CD4-positive, CD25-positive, alpha-beta regulatory T cell (primary cell): ENCODE measurements around the gene PMPCB. TPM values are rescaled to one million over a fixed set of nuclear protein-coding genes. Genes with fewer than 3 reads are reported as not detected.
A peak's percentile ranks its signal among the peaks of the same experiment; 100 is the strongest.

Experiments
- ATAC-seq, 2 donors: fragments of 150-1000 bp; cut with Tn5 transposase; one replicate each; pipeline ENCODE4 v1.10.0; 2021; ENCODE audit warnings: low read depth in 2 of 2, moderate number of reproducible peaks in 2 of 2, moderate library complexity in 1 of 2
- DNase-seq, 3 donors: peaks; one replicate each; pipeline versions ENCODE4 v3.0.0 to v3.0.0-alpha.2; 2012 to 2022; ENCODE audit warnings: mixed read lengths in 1 of 3
- H3K27ac ChIP-seq: one replicate; pipeline ENCODE4 v1.7.0; 2013; ENCODE audit warnings: mild to moderate bottlenecking, low read length; ENCODE audit not compliant: insufficient read depth, poor library complexity, severe bottlenecking
- H3K27me3 ChIP-seq: one replicate; pipeline ENCODE4 v1.7.0; 2013; ENCODE audit warnings: low read length; ENCODE audit not compliant: control insufficient read depth, insufficient read depth
- H3K36me3 ChIP-seq: one replicate; pipeline ENCODE4 v1.7.0; 2013; ENCODE audit warnings: mild to moderate bottlenecking, low read length, moderate library complexity; ENCODE audit not compliant: control insufficient read depth, insufficient read depth
- H3K4me1 ChIP-seq: 2 replicates; pipeline ENCODE4 v1.7.0; 2013; ENCODE audit warnings: mild to moderate bottlenecking, low read length; ENCODE audit not compliant: insufficient read depth, control insufficient read depth, poor library complexity, severe bottlenecking
- H3K4me3 ChIP-seq: one replicate; pipeline ENCODE4 v1.7.0; 2013; ENCODE audit warnings: low read depth, mild to moderate bottlenecking, low read length, moderate library complexity
- H3K9me3 ChIP-seq, 2 experiments: 1 replicate in 1 of 2; 2 replicates in 1 of 2; pipeline ENCODE4 v1.7.0; 2013; ENCODE audit warnings: low read length in 2 of 2, mild to moderate bottlenecking in 1 of 2, moderate library complexity in 1 of 2; ENCODE audit not compliant: control insufficient read depth in 2 of 2
- H3K27ac Mint-ChIP-seq, 3 donors: one replicate each; pipeline ENCODE4 v1.8.0; 2020 to 2022; ENCODE audit warnings: mild to moderate bottlenecking in 3 of 3, mixed read lengths in 3 of 3, moderate library complexity in 2 of 3
- H3K27me3 Mint-ChIP-seq: one replicate; pipeline ENCODE4 v1.8.0; 2022; ENCODE audit warnings: mild to moderate bottlenecking, mixed read lengths
- H3K36me3 Mint-ChIP-seq: one replicate; pipeline ENCODE4 v1.8.0; 2020; ENCODE audit warnings: mixed read lengths
- H3K4me1 Mint-ChIP-seq, 4 donors: one replicate each; pipeline ENCODE4 v1.8.0; 2020 to 2022; ENCODE audit warnings: mixed read lengths in 4 of 4, mild to moderate bottlenecking in 1 of 4
- H3K4me3 Mint-ChIP-seq, 4 donors: one replicate each; pipeline ENCODE4 v1.8.0; 2020 to 2022; ENCODE audit warnings: mild to moderate bottlenecking in 4 of 4, mixed read lengths in 4 of 4, moderate library complexity in 3 of 4
- H3K9me3 Mint-ChIP-seq, 7 donors: one replicate each; pipeline ENCODE4 v1.8.0; 2020 to 2022; ENCODE audit warnings: mixed read lengths in 7 of 7, mild to moderate bottlenecking in 3 of 7, moderate library complexity in 2 of 7
- polyA plus RNA-seq, 4 donors: library from polyadenylated mRNA; unstranded; fragments of 300-500 nt; fragmentation: Illumina TruSeq; gene quantifications; one replicate each; pipeline ENCODE4 v1.2.3, GENCODE V29; 2021
- total RNA-seq: library from RNA; stranded (reverse); gene quantifications from one replicate; pipeline ENCODE4 v1.2.3, GENCODE V29; 2022

The PMPCB gene
- total and polyA plus RNA-seq, 5 donors from 2014 or later = 85.5 to 89.7 (median 87.4) TPM

DNA sequence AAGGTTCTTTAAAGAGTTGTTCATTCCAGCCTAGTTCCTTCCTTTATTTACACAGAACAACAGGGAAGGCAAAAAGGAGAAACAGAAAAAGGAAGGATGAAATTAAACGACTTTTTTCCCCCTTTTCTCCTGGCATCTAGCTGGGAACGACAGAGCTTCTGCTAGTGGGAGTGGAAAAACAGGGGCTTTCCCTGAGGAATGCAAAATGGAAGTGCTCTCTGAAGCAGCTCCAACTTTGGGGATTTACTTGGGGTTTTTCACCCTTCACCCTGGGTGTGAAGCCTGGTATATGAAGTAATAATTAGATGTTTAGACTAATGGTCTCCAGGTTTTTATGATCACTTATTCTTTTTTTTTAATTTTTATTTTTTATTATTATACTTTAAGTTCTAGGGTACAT lies 4.2 kb downstream of the PMPCB start:
- H3K36me3 ChIP-seq = peaks cover 65% of the 10 kb centered on the region
- H3K9me3 Mint-ChIP-seq = no peaks in the 10 kb centered on the region
- no peaks in the 10 kb centered on the region for H3K27me3 ChIP-seq
- H3K27ac ChIP-seq = no peak overlapping the region
- no peaks in the 10 kb centered on the region for H3K27me3 Mint-ChIP-seq
- DNase-seq (no peak), ATAC-seq (no peak)
- no peaks in the 10 kb centered on the region for H3K9me3 ChIP-seq
- H3K36me3 Mint-ChIP-seq = peaks cover 32% of the 10 kb centered on the region
- no peak overlapping the region for H3K4me3 ChIP-seq
- no peak overlapping the region for H3K27ac Mint-ChIP-seq
- peaks cover 22% of the 10 kb centered on the region for H3K4me1 ChIP-seq
- no peak overlapping the region for H3K4me3 Mint-ChIP-seq
- H3K4me1 Mint-ChIP-seq = peaks cover 14 to 59% (median 38%) of the 10 kb centered on the region in 4 donors

- Histone ChIP-seq H3K9me3 (no peaks in the 10 kb centered on the region), H3K27me3 (no peaks in the 10 kb centered on the region), H3K4me3 (no peak overlapping the region), H3K36me3 (peaks cover 91% of the 10 kb centered on the region), H3K4me1 (no peaks in the 10 kb centered on the region), H3K27ac (no peak overlapping the region)
- DNase-seq = no peak
- no peaks in the 10 kb centered on the region for H3K9me3 Mint-ChIP-seq
- H3K27me3 Mint-ChIP-seq = no peaks in the 10 kb centered on the region
- no peak for ATAC-seq
- H3K27ac Mint-ChIP-seq = peak overlapping the region in 2 of 3 donors; percentile 7 to 48
- H3K36me3 Mint-ChIP-seq = peaks cover 29% of the 10 kb centered on the region
- H3K4me1 Mint-ChIP-seq = peaks cover 8 to 20% (median 13%) of the 10 kb centered on the region in 4 donors
- H3K4me3 Mint-ChIP-seq = no peak overlapping the region
These were observed 10.4 kb downstream of the PMPCB start for GRCh38 chr7:103307503-103308231.

DNA sequence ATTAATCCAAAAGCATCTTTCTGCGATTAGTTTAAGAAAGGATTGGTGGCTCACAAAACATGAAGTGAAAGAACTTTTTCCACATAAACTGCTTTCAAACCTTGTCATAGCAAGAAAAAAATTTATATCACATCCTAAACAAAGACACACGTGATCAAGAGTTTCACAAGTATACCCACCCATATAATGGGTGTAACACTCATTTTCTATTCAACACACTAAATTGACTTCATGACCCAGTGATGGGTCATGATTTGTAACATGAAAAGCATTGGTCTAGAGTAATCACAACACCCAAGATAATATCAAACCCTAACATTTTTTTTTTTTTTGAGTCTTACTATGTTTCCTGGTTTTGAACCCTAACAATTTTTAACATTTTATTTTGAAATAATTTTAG lies 17.6 kb downstream of the PMPCB start:
- H3K27me3 Mint-ChIP-seq = no peaks in the 10 kb centered on the region
- peaks cover 0 to 20% (median 10%) of the 10 kb centered on the region in 4 donors for H3K4me1 Mint-ChIP-seq
- peaks cover 36% of the 10 kb centered on the region for H3K36me3 Mint-ChIP-seq
- ATAC-seq = no peak
- no peaks in the 10 kb centered on the region for H3K9me3 Mint-ChIP-seq
- H3K9me3 ChIP-seq = no peaks in the 10 kb centered on the region
- H3K4me3 ChIP-seq = no peak overlapping the region
- peak in 1 of 3 donors; percentile 47 for DNase-seq
- H3K4me1 ChIP-seq = no peaks in the 10 kb centered on the region
- H3K27me3 ChIP-seq = no peaks in the 10 kb centered on the region
- peak overlapping the region in 1 of 4 donors; percentile 13 for H3K4me3 Mint-ChIP-seq
- peaks cover 96% of the 10 kb centered on the region for H3K36me3 ChIP-seq
- H3K27ac Mint-ChIP-seq = peak overlapping the region; percentile 7 to 85 (median 23)
- H3K27ac ChIP-seq = no peak overlapping the region

DNA sequence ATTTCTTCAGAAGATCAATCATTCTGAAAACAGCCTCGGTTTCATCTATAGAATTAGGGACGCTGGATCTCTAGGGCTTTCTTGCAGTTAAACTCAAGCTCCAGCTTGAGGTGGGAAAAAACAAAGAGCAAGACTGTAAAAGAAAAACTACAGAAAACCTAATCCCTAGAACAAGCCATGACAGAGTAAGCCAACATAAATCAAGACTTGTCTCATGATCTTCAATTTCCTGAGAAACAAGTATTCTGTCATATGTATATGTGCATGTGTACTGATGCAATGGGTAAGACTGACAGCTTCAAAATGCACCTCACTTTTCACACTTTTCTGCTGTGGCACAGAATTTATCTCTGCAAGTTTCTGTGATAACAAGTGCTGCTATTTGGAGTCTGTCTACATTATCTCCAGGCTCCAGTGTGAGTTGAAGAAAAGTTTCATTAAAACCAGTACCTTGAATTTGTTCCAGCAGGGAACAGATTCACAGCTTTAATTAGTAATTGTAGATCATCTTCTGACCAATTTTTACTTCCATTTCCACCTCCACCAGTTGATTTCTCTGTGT lies 19.2 kb downstream of the PMPCB start:
- no peak for DNase-seq
- no peaks in the 10 kb centered on the region for H3K9me3 Mint-ChIP-seq
- Histone ChIP-seq H3K27ac (no peak overlapping the region), H3K9me3 (no peaks in the 10 kb centered on the region), H3K4me3 (no peak overlapping the region), H3K36me3 (peaks cover 92% of the 10 kb centered on the region), H3K4me1 (no peaks in the 10 kb centered on the region), H3K27me3 (no peaks in the 10 kb centered on the region)
- H3K4me1 Mint-ChIP-seq = peaks cover 0 to 16% (median 10%) of the 10 kb centered on the region in 4 donors
- H3K36me3 Mint-ChIP-seq = peaks cover 36% of the 10 kb centered on the region
- H3K27ac Mint-ChIP-seq = peak overlapping the region in 2 of 3 donors; percentile 5 to 11
- ATAC-seq = no peak
- H3K27me3 Mint-ChIP-seq = no peaks in the 10 kb centered on the region
- no peak overlapping the region for H3K4me3 Mint-ChIP-seq

GRCh38 chr7:103317009-103317408 lies 19.8 kb downstream of the PMPCB start:
- ATAC-seq = no peak
- Mint-ChIP-seq H3K27me3 (no peaks in the 10 kb centered on the region), H3K4me1 (peaks cover 0 to 16% (median 10%) of the 10 kb centered on the region in 4 donors), H3K9me3 (no peaks in the 10 kb centered on the region), H3K36me3 (peaks cover 36% of the 10 kb centered on the region), H3K4me3 (no peak overlapping the region), H3K27ac (peak overlapping the region in 2 of 3 donors; percentile 5 to 11)
- no peak overlapping the region for H3K4me3 ChIP-seq
- no peak for DNase-seq
- no peaks in the 10 kb centered on the region for H3K9me3 ChIP-seq
- no peaks in the 10 kb centered on the region for H3K4me1 ChIP-seq
- H3K36me3 ChIP-seq = peaks cover 92% of the 10 kb centered on the region
- no peak overlapping the region for H3K27ac ChIP-seq
- H3K27me3 ChIP-seq = no peaks in the 10 kb centered on the region

- no peak for DNase-seq
- Mint-ChIP-seq H3K4me1 (peaks cover 4 to 17% (median 7%) of the 10 kb centered on the region in 4 donors), H3K9me3 (no peaks in the 10 kb centered on the region), H3K27ac (peak overlapping the region; percentile 3 to 27 (median 12)), H3K4me3 (no peak overlapping the region), H3K36me3 (peaks cover 9% of the 10 kb centered on the region), H3K27me3 (no peaks in the 10 kb centered on the region)
- no peaks in the 10 kb centered on the region for H3K27me3 ChIP-seq
- no peak overlapping the region for H3K27ac ChIP-seq
- H3K4me1 ChIP-seq = no peaks in the 10 kb centered on the region
- peaks cover 65% of the 10 kb centered on the region for H3K36me3 ChIP-seq
- H3K9me3 ChIP-seq = no peaks in the 10 kb centered on the region
- ATAC-seq = peak in 1 of 2 donors; percentile 25
- no peak overlapping the region for H3K4me3 ChIP-seq
These were observed 28.5 kb downstream of the PMPCB start for GRCh38 chr7:103325744-103326143.

GRCh38 chr7:103336761-103337160 lies 39.5 kb downstream of the PMPCB start:
- H3K4me1 ChIP-seq = peaks cover 6% of the 10 kb centered on the region
- no peaks in the 10 kb centered on the region for H3K9me3 Mint-ChIP-seq
- H3K9me3 ChIP-seq = no peaks in the 10 kb centered on the region
- no peak overlapping the region for H3K4me3 Mint-ChIP-seq
- no peaks in the 10 kb centered on the region for H3K27me3 ChIP-seq
- DNase-seq (no peak), ATAC-seq (no peak)
- no peaks in the 10 kb centered on the region for H3K27me3 Mint-ChIP-seq
- H3K27ac Mint-ChIP-seq = no peak overlapping the region
- peaks cover 44% of the 10 kb centered on the region for H3K36me3 Mint-ChIP-seq
- H3K4me3 ChIP-seq = no peak overlapping the region
- no peak overlapping the region for H3K27ac ChIP-seq
- peaks cover 14 to 35% (median 29%) of the 10 kb centered on the region in 4 donors for H3K4me1 Mint-ChIP-seq
- peaks cover 65% of the 10 kb centered on the region for H3K36me3 ChIP-seq
